A549 (cell line): Measurements from ENCODE around the gene RHEB. TPM values are rescaled to one million over a fixed set of nuclear protein-coding genes. Genes with fewer than 3 reads are reported as not detected.
A peak's percentile ranks its signal among the peaks of the same experiment; 100 is the strongest.

ENCODE experiments used
- ATAC-seq, 2 experiments: fragments of 200-7000 bp in 1 of 2; fragments of >200 bp in 1 of 2; cut with Nextera tagmentation in 1 of 2; cut with Tn5 transposase in 1 of 2; 3 replicates each; pipeline versions ENCODE4 v1.8.0 to v1.9.1; 2018 to 2020; ENCODE audit warnings: mild to moderate bottlenecking in 1 of 2, moderate library complexity in 1 of 2
- CTCF ChIA-PET: fragments of 300-600 bp; sonication (Branson Sonifier 250); formaldehyde crosslinking; extraction: SDS; loops from one replicate; lab custom pipeline; 2021; ENCODE audit warnings: antibody characterized with exemption, inconsistent platforms; lab: Yijun Ruan, JAX
- POLR2A ChIA-PET: fragments of 350-600 bp; formaldehyde crosslinking; extraction: SDS; loops from one replicate; lab custom pipeline; 2021; ENCODE audit warnings: antibody characterized with exemption, inconsistent platforms; lab: Yijun Ruan, JAX
- DNase-seq, 2 experiments: peaks; one replicate each; pipeline versions ENCODE4 v3.0.0 to v3.0.0-alpha.2; 2011 to 2016; ENCODE audit warnings: low read depth in 1 of 2, low spot score in 1 of 2
- FAIRE-seq: peaks from 2 replicates; lab custom pipeline; 2011; peaks lifted over from hg19 to GRCh38; lab: Jason Lieb, UNC
- H3K27ac ChIP-seq, 2 experiments: fragments of >200 bp; sonication (Bioruptor Twin); formaldehyde crosslinking; 3 replicates each; pipeline ENCODE4 v1.5.1; 2016 to 2017
- H3K4me1 ChIP-seq: fragments of >200 bp; sonication (Bioruptor Twin); formaldehyde crosslinking; 3 replicates; pipeline ENCODE4 v1.6.1; 2016
- H3K4me2 ChIP-seq: fragments of >200 bp; sonication (Bioruptor Twin); formaldehyde crosslinking; 3 replicates; pipeline ENCODE4 v1.6.1; 2016
- H3K4me3 ChIP-seq: fragments of >200 bp; sonication (Bioruptor Twin); formaldehyde crosslinking; 3 replicates; pipeline ENCODE4 v1.5.1; 2016
- H3K9me3 ChIP-seq: fragments of >200 bp; sonication (Bioruptor Twin); formaldehyde crosslinking; 3 replicates; pipeline ENCODE4 v1.6.1; 2016
- BCL3 ChIP-seq: fragments of >200 bp; sonication (Bioruptor Twin); formaldehyde crosslinking; IDR thresholded peaks from 3 replicates; pipeline ENCODE4 v1.6.1; 2016
- BHLHE40 ChIP-seq: IDR thresholded peaks from 2 replicates; pipeline ENCODE4 v1.6.1; 2012; ENCODE audit warnings: low read depth, low read length, inconsistent platforms
- CBX2 ChIP-seq: fragments of 200-600 bp; sonication (generic); IDR thresholded peaks from 2 replicates; pipeline ENCODE4 v1.6.1; 2016; ENCODE audit warnings: low read depth, mild to moderate bottlenecking, borderline replicate concordance
- CBX8 ChIP-seq: fragments of 200-600 bp; sonication (generic); IDR thresholded peaks from 2 replicates; pipeline ENCODE4 v1.6.1; 2016
- CEBPB ChIP-seq, 2 experiments: fragments of >200 bp in 1 of 2; sonication (Bioruptor Twin) in 1 of 2; formaldehyde crosslinking in 1 of 2; IDR thresholded peaks; 2 replicates each; pipeline ENCODE4 v1.6.1; 2012 to 2016
- E2F6 ChIP-seq: IDR thresholded peaks from 2 replicates; pipeline ENCODE4 v1.6.1; 2012; ENCODE audit warnings: low read depth, borderline replicate concordance
- ESRRA ChIP-seq: fragments of 150-350 bp; IDR thresholded peaks from 2 replicates; pipeline ENCODE4 v1.6.1; 2014; ENCODE audit warnings: mild to moderate bottlenecking, low read length, borderline replicate concordance
- FOSB ChIP-seq: fragments of 250-450 bp; sonication (Bioruptor Pico); IDR thresholded peaks from 2 replicates; pipeline ENCODE4 v1.5.0; 2020; ENCODE audit warnings: mild to moderate bottlenecking, moderate library complexity
- FOXS1 ChIP-seq: fragments of 250-450 bp; sonication (Bioruptor Pico); IDR thresholded peaks from 2 replicates; pipeline ENCODE4 v1.5.0; 2020; ENCODE audit warnings: mild to moderate bottlenecking, moderate library complexity
- HDAC2 ChIP-seq: fragments of 200-600 bp; sonication (generic); IDR thresholded peaks from 2 replicates; pipeline ENCODE4 v1.6.1; 2016
- HES2 ChIP-seq: fragments of >200 bp; sonication (Bioruptor Twin); formaldehyde crosslinking; IDR thresholded peaks from 2 replicates; pipeline ENCODE4 v1.6.1; 2016
- HOXB13 ChIP-seq: fragments of 250-450 bp; sonication (Bioruptor Pico); IDR thresholded peaks from 2 replicates; pipeline ENCODE4 v1.5.0; 2020; ENCODE audit warnings: low read depth, mild to moderate bottlenecking, moderate library complexity
- JUN ChIP-seq, 2 experiments: fragments of >200 bp; sonication (Bioruptor Twin); formaldehyde crosslinking; IDR thresholded peaks; 2 replicates in 1 of 2; 3 replicates in 1 of 2; pipeline ENCODE4 v1.6.1; 2016 to 2017
- MAX ChIP-seq: IDR thresholded peaks from 2 replicates; pipeline ENCODE4 v1.6.1; 2012
- RAD21 ChIP-seq, 2 experiments: fragments of >200 bp in 1 of 2; sonication (Bioruptor Twin) in 1 of 2; formaldehyde crosslinking in 1 of 2; IDR thresholded peaks in 1 of 2; conservative IDR thresholded peaks in 1 of 2; 2 replicates in 1 of 2; 3 replicates in 1 of 2; pipeline ENCODE4 v1.6.1; 2012 to 2018; ENCODE audit warnings: inconsistent platforms in 1 of 2
- RARB ChIP-seq: fragments of 250-450 bp; sonication (Bioruptor Pico); IDR thresholded peaks from 2 replicates; pipeline ENCODE4 v1.8.0; 2021; ENCODE audit warnings: mild to moderate bottlenecking, moderate library complexity
- REST ChIP-seq: fragments of 200-600 bp; sonication (generic); IDR thresholded peaks from 2 replicates; pipeline ENCODE4 v1.6.1; 2016; ENCODE audit warnings: antibody characterized with exemption, mild to moderate bottlenecking, moderate library complexity
- RNF2 ChIP-seq: fragments of 200-600 bp; sonication (generic); IDR thresholded peaks from 2 replicates; pipeline ENCODE4 v1.6.1; 2016; ENCODE audit warnings: low read depth, mild to moderate bottlenecking, antibody characterized with exemption, moderate library complexity, borderline replicate concordance
- SMC3 ChIP-seq: fragments of >200 bp; sonication (Bioruptor Twin); formaldehyde crosslinking; IDR thresholded peaks from 3 replicates; pipeline ENCODE4 v1.6.1; 2018; ENCODE audit warnings: inconsistent platforms
- ZSCAN20 ChIP-seq: fragments of 250-450 bp; sonication (Bioruptor Pico); IDR thresholded peaks from 2 replicates; pipeline ENCODE4 v1.8.0; 2022; ENCODE audit warnings: mild to moderate bottlenecking, moderate library complexity
- WGBS: methylation state at CpG from one replicate; pipeline ENCODE4 v1.1.6; 2017; ENCODE audit errors: missing lambda C conversion rate; 5-methylcytosine and 5-hydroxymethylcytosine counted together
- polyA plus RNA-seq, 4 experiments: library from polyadenylated mRNA; depleted of rRNA in 3 of 4; stranded (reverse); fragments of >200 nt; fragmentation: RNase III in 1 of 4; extraction: RNeasy Plus Mini Kit Qiagen cat#74134 plus additional on column Dnase treatment in 1 of 4; gene quantifications; 2 replicates in 3 of 4; 3 replicates in 1 of 4; pipeline ENCODE4 v1.2.3, GENCODE V29; 2011 to 2017

RHEB gene
- polyA plus RNA-seq, 2 of the 4 experiments (the other 2 are of a cell fraction) = 110 to 198 TPM

GRCh38 chr7:151477867-151478266, 41.8 kb downstream of the RHEB start:
- no peak overlapping the region for H3K27ac ChIP-seq
- H3K4me2 ChIP-seq = no peak overlapping the region
- ChIA-PET POLR2A (no interaction called here), CTCF (interaction anchor here (1.2 kb wide), 1 partner anchor 17 kb away, joined by 4 read pairs; no protein-coding TSS in a partner anchor)
- peak; percentile 80 to 84; a peak in 3 of 4 replicates for TF ChIP-seq CEBPB (IDR thresholded peaks at IDR 0.05)
- TF ChIP-seq FOXS1 = no peak
- peaks cover 13% of the 10 kb centered on the region; the same call in 2 of the 3 replicates for H3K4me1 ChIP-seq
- WGBS = 90% methylated on average over 7 of the region's 7 CpGs
- no peak overlapping the region for H3K4me3 ChIP-seq
- ATAC-seq = no peak
- no peak for DNase-seq
- no peaks in the 10 kb centered on the region for H3K9me3 ChIP-seq
- FAIRE-seq = no peak

GRCh38 chr7:151472644-151473380, 46.9 kb downstream of the RHEB start:
- no peak for TF ChIP-seq CBX2
- no peak for TF ChIP-seq BHLHE40
- TF ChIP-seq SMC3 = no peak
- TF ChIP-seq RARB (CRISPR knock-in tag) = no peak
- TF ChIP-seq RNF2 = no peak
- Histone ChIP-seq H3K27ac (no peak overlapping the region), H3K4me3 (no peak overlapping the region), H3K9me3 (no peaks in the 10 kb centered on the region), H3K4me2 (no peak overlapping the region), H3K4me1 (no peaks in the 10 kb centered on the region)
- no peak for FAIRE-seq
- DNase-seq = no peak
- ChIA-PET POLR2A (no interaction called here), CTCF (interaction anchor here (1.0 to 1.7 kb wide), 5 partner anchors 13 to 30 kb away, joined by 3 to 10 read pairs (median 3); no protein-coding TSS in a partner anchor)
- 90% methylated on average over 17 of the region's 17 CpGs for WGBS
- ATAC-seq = 0 out of 6 replicates have a peak, but pooled peaks of 1 of the 2 experiments have one; percentile 20

- CTCF ChIA-PET = interaction anchor here (1.1 to 2.0 kb wide), 7 partner anchors 8 to 155 kb away, joined by 3 to 7 read pairs (median 4); no protein-coding TSS in a partner anchor
- DNase-seq (no peak), FAIRE-seq (no peak), ATAC-seq (no peak)
- H3K4me1 ChIP-seq = no peaks in the 10 kb centered on the region
- H3K9me3 ChIP-seq = no peaks in the 10 kb centered on the region
- POLR2A ChIA-PET = no interaction called here
- H3K4me3 ChIP-seq = no peak overlapping the region
- TF ChIP-seq FOSB (no peak), RAD21 (conservative IDR thresholded peaks at IDR 0.05 in 1 of 2, IDR thresholded peaks at IDR 0.05 in 1 of 2) (no peak), ZSCAN20 (CRISPR knock-in tag) (no peak), REST (no peak), MAX (no peak), RNF2 (no peak)
- TF ChIP-seq, all 56 proteins: peak for 0
- 94% methylated on average over 2 of the region's 2 CpGs for WGBS
- Histone ChIP-seq H3K4me2 (no peak overlapping the region), H3K27ac (no peak overlapping the region)
Measured at GRCh38 chr7:151470711-151471110, 49.0 kb downstream of the RHEB start.

- ChIA-PET CTCF (interaction anchor here (1.4 kb wide), 1 partner anchor 9 kb away, joined by 5 read pairs; no protein-coding TSS in a partner anchor), POLR2A (no interaction called here)
- Histone ChIP-seq H3K27ac (no peak overlapping the region), H3K9me3 (no peaks in the 10 kb centered on the region), H3K4me3 (no peak overlapping the region), H3K4me2 (no peak overlapping the region), H3K4me1 (no peaks in the 10 kb centered on the region)
- ATAC-seq (no peak), DNase-seq (no peak), FAIRE-seq (no peak)
- 91% methylated on average over 5 of the region's 5 CpGs for WGBS
- TF ChIP-seq HES2 (no peak), ESRRA (no peak), CBX8 (no peak), BCL3 (no peak), HOXB13 (CRISPR knock-in tag) (no peak), HDAC2 (no peak), E2F6 (no peak), CEBPB (IDR thresholded peaks at IDR 0.05) (no peak), JUN (IDR thresholded peaks at IDR 0.05) (no peak)
Measured at GRCh38 chr7:151469281-151469680, 50.4 kb downstream of the RHEB start.
